ENCODE results near the gene ACSS1.

Gene ACSS1

DNA sequence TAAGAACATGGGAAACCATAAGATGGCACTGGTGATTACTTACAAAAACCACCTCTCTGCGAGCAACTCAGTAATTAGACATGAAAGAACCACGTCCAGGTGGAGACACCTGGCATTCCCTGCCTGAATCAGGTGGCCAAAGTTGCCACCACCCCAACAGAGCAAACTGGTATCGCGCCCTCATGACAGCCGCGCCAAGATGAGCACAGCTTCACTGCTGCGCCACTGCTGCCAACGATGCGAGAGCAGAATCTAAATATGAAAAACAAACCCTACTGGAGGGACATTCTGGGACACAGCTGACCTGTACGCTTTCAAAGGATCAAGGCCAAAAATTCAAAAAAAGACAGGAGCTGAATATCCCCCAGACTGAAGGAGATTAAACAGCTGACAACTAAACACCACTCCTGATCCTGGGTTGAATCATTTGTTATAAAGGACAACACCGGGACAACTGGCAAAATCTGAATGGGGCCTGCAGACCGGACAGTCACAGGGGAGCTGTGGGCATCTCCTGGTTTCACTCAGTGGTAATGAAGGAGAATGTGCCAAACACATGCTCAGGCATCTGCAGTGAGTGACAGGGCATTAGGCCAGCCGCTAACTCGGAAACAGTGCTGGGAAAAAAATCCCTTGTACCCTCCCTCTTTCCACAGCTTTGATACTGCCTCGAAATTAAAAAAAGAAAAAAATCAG lies 91.5 kb downstream of the ACSS1 start:
- H3K9ac ChIP-seq (ENCODE audit: low read depth, low read length) = no peak overlapping the region
- H3K27me3 ChIP-seq (ENCODE audit: control insufficient read depth, insufficient read depth, low read length) = no peaks in the 10 kb centered on the region
- H3K4me3 ChIP-seq (ENCODE audit: low read length) = no peak overlapping the region
- H3K4me1 ChIP-seq (ENCODE audit: control insufficient read depth, insufficient read depth, low read length) = no peaks in the 10 kb centered on the region
- H3K4me2 ChIP-seq (ENCODE audit: low read length) = no peak overlapping the region
- no peaks in the 10 kb centered on the region for H3K9me3 ChIP-seq (replicated peaks; ENCODE audit: low read length)
- peaks cover 59% of the 10 kb centered on the region for H3K36me3 ChIP-seq (ENCODE audit: insufficient read depth, low read length)

DNA sequence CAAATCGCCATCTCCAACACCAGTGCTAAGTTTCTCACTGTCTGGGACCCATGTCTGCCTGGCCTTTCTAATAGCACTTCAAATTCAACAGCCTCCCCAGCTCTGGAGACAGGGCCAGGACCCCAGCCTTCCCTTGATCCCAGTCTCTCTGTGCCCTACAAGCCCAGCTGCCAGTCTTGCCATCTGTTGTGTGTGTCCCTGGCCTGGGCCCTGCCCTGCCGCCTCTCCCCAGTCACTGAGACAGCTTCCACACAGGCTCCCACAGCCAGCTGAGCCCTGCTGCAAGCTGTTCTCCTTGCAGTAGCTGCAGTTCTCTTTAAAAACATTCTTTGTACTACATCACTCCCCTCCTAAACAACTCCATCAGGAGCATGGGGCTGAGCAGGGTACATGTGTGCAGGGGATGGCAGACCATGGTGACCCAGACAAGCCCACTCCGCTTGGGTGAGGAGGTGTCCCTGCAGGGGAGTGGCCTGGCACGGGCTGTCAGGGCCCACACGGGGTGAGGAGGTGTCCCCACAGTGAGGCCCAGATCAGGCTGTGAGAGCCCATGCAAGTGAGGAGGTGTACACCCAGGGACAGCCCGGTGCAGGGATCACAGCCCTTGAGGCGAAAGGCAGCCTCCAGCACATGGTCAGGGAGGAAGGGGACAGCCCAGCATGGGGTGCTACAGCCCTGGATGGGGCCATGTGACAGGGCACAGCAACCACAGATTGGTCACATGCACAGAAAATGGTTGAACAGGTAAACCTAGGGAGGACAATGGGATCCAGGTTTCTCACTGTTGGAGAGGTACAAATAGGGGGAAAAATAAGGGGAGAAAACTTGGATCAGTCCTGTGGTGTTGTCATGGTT lies 92.6 kb downstream of the ACSS1 start:
- no peak overlapping the region for H3K4me3 ChIP-seq (ENCODE audit: low read length)
- no peaks in the 10 kb centered on the region for H3K9me3 ChIP-seq (replicated peaks; ENCODE audit: low read length)
- H3K36me3 ChIP-seq (ENCODE audit: insufficient read depth, low read length) = peaks cover 63% of the 10 kb centered on the region
- H3K27me3 ChIP-seq (ENCODE audit: control insufficient read depth, insufficient read depth, low read length) = no peaks in the 10 kb centered on the region
- no peak overlapping the region for H3K9ac ChIP-seq (ENCODE audit: low read depth, low read length)
- H3K4me2 ChIP-seq (ENCODE audit: low read length) = no peak overlapping the region
- no peaks in the 10 kb centered on the region for H3K4me1 ChIP-seq (ENCODE audit: control insufficient read depth, insufficient read depth, low read length)

DNA sequence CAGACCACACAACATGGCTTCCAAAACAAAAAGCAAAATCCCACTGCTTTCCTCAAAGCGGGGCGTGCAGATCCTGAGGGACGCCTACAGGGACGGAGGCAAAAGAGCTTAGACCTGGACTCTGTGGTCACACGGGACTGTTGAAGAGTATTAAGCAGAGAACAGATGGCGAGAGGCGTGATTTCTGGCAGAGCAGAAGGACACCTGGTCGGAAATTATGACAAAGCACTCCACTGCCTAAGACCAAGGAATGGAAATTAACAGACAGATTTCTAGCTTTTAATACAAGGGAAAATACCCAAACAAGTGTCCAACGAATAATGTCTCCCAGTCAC lies 93.5 kb downstream of the ACSS1 start:
- no peaks in the 10 kb centered on the region for H3K27me3 ChIP-seq (ENCODE audit: control insufficient read depth, insufficient read depth, low read length)
- no peak overlapping the region for H3K4me2 ChIP-seq (ENCODE audit: low read length)
- no peak overlapping the region for H3K4me3 ChIP-seq (ENCODE audit: low read length)
- peaks cover 55% of the 10 kb centered on the region for H3K36me3 ChIP-seq (ENCODE audit: insufficient read depth, low read length)
- H3K4me1 ChIP-seq (ENCODE audit: control insufficient read depth, insufficient read depth, low read length) = no peaks in the 10 kb centered on the region
- H3K9ac ChIP-seq (ENCODE audit: low read depth, low read length) = no peak overlapping the region
- H3K9me3 ChIP-seq (replicated peaks; ENCODE audit: low read length) = no peaks in the 10 kb centered on the region

DNA sequence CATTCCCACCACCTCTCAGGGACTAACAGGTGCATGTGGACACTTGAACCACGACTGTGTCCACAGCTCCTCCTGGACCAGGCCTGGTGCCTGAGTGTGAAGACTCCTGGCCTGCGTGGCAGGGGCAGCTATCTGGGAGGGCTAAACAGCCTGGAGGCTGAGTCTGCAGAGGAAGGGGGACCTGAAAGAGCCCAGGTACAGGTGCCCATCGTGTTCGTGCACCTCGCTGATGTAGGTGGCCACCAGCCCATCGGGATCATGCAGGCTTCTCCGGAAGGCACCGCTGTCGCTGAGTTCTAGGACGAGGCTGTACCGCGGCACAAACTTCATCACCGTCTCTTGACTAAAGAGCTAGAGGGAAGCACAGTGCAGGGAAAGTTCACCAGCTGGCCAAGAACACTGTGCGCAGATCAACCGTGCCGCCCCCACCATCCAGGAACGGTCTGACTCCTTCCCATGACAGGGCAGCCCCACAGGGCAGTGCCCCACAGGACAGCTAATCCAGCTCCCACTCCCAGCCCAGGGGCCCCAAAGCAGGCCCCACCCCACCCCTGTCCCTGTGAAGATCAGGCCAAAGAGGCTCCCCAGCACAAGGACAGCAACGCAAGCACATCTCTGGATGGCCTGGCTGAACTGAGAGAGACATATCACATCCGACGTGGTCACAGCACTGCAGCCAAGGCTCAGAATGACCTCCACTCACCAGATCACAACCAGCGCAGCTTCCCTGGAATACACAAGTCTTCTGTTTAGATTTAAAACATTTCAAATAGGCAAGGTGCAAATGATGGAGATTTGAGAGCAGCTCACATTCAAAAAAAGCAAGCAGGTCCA lies 94.0 kb downstream of the ACSS1 start:
- H3K4me2 ChIP-seq (ENCODE audit: low read length) = no peak overlapping the region
- H3K4me3 ChIP-seq (ENCODE audit: low read length) = no peak overlapping the region
- H3K4me1 ChIP-seq (ENCODE audit: control insufficient read depth, insufficient read depth, low read length) = no peaks in the 10 kb centered on the region
- H3K9me3 ChIP-seq (replicated peaks; ENCODE audit: low read length) = no peaks in the 10 kb centered on the region
- H3K36me3 ChIP-seq (ENCODE audit: insufficient read depth, low read length) = peaks cover 51% of the 10 kb centered on the region
- H3K9ac ChIP-seq (ENCODE audit: low read depth, low read length) = no peak overlapping the region
- H3K27me3 ChIP-seq (ENCODE audit: control insufficient read depth, insufficient read depth, low read length) = no peaks in the 10 kb centered on the region

DNA sequence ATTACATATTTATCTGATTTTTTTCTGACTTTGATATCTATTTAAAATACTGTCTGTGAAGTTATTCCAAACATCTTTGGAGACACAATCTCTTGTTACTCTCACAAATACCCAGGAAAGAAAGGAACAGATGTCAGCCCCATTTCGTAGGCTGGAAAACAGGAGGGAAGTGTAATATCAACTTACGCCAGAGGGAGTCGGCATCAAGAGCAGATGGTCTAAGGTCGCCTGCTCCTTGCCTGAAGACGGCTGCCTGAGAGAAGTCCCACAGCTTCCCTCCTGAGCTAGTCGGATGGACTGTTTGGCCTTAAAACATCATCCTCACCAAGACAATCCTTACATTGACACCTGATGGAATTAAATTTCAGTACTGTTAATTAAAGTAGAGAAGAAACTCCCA lies 95.4 kb downstream of the ACSS1 start:
- no peak overlapping the region for H3K9ac ChIP-seq (ENCODE audit: low read depth, low read length)
- H3K4me2 ChIP-seq (ENCODE audit: low read length) = no peak overlapping the region
- no peak overlapping the region for H3K4me3 ChIP-seq (ENCODE audit: low read length)
- peaks cover 50% of the 10 kb centered on the region for H3K36me3 ChIP-seq (ENCODE audit: insufficient read depth, low read length)
- no peaks in the 10 kb centered on the region for H3K27me3 ChIP-seq (ENCODE audit: control insufficient read depth, insufficient read depth, low read length)
- H3K4me1 ChIP-seq (ENCODE audit: control insufficient read depth, insufficient read depth, low read length) = no peaks in the 10 kb centered on the region
- no peaks in the 10 kb centered on the region for H3K9me3 ChIP-seq (replicated peaks; ENCODE audit: low read length)

DNA sequence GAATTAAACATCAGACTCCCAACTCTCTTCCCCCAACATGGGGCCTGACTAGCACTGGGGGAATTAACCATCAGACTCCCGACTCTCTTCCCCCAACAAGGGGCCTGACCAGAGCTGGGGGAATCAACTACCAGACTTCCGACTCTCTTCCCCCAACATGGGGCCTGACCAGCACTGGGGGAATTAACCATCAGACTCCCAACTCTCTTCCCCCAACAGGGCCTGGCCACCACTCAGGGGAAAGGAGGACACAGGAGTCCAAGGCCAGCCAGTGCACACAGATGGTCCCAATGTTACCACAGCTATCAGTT lies 95.8 kb downstream of the ACSS1 start:
- Histone ChIP-seq H3K27me3 (ENCODE audit: control insufficient read depth, insufficient read depth, low read length) (no peaks in the 10 kb centered on the region), H3K36me3 (ENCODE audit: insufficient read depth, low read length) (peaks cover 48% of the 10 kb centered on the region), H3K9ac (ENCODE audit: low read depth, low read length) (no peak overlapping the region), H3K4me2 (ENCODE audit: low read length) (no peak overlapping the region), H3K9me3 (replicated peaks; ENCODE audit: low read length) (no peaks in the 10 kb centered on the region), H3K4me1 (ENCODE audit: control insufficient read depth, insufficient read depth, low read length) (no peaks in the 10 kb centered on the region), H3K4me3 (ENCODE audit: low read length) (no peak overlapping the region)

DNA sequence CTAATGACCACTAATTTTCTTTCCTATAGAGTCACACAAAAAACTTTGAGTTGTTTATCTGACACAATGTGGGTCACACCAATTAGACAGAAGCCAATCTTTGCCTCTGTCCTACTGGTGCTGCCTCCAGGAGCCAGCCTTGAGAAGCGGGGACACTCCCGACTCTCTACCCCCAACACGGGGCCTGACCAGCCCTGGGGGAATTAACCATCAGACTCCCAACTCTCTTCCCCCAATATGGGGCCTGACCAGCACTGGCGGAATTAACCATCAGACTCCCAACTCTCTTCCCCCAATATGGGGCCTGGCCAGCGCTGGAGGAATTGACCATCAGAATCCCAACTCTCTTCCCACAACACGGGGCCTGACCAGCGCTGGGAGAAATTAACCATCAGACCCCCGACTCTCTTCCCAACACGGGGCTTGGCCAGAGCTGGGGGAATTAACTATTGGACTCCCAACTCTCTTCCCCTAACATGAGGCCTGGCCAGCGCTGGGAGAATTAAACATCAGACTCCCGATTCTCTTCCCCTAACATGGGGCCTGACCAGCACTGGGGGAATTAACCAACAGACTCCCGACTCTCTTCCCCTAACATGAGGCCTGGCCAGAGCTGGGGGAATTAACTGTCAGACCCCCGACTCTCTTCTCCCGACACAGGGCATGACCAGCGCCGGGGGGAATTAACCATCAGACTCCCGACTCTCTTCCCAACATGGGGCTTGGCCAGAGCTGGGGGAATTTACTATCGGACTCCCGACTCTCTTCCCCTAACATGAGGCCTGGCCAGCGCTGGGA lies 96.4 kb downstream of the ACSS1 start:
- H3K9me3 ChIP-seq (replicated peaks; ENCODE audit: low read length) = no peaks in the 10 kb centered on the region
- no peak overlapping the region for H3K4me2 ChIP-seq (ENCODE audit: low read length)
- H3K36me3 ChIP-seq (ENCODE audit: insufficient read depth, low read length) = peaks cover 47% of the 10 kb centered on the region
- no peak overlapping the region for H3K9ac ChIP-seq (ENCODE audit: low read depth, low read length)
- H3K27me3 ChIP-seq (ENCODE audit: control insufficient read depth, insufficient read depth, low read length) = no peaks in the 10 kb centered on the region
- H3K4me1 ChIP-seq (ENCODE audit: control insufficient read depth, insufficient read depth, low read length) = no peaks in the 10 kb centered on the region
- H3K4me3 ChIP-seq (ENCODE audit: low read length) = no peak overlapping the region

DNA sequence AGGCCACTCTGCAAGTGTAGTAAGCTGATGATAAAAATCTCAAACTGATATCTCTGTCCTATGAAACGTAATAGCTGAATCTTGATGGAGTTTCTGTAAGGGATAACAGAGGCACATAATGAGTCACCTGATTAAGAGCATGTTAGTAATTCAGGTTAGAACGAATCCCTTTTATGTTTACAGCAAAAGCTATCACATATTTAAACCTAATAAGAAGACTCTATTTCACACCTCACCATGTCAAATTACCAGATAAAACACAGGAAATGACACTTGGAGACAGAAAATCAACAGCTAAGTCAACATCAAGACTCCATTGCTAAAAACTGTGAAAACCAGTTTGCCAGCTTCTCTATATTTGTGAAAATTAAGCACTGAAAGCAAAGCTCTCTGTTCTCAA lies 97.1 kb downstream of the ACSS1 start:
- Histone ChIP-seq H3K9ac (ENCODE audit: low read depth, low read length) (no peak overlapping the region), H3K36me3 (ENCODE audit: insufficient read depth, low read length) (peaks cover 47% of the 10 kb centered on the region), H3K27me3 (ENCODE audit: control insufficient read depth, insufficient read depth, low read length) (no peaks in the 10 kb centered on the region), H3K4me3 (ENCODE audit: low read length) (no peak overlapping the region), H3K4me2 (ENCODE audit: low read length) (no peak overlapping the region), H3K9me3 (replicated peaks; ENCODE audit: low read length) (no peaks in the 10 kb centered on the region), H3K4me1 (ENCODE audit: control insufficient read depth, insufficient read depth, low read length) (no peaks in the 10 kb centered on the region)

DNA sequence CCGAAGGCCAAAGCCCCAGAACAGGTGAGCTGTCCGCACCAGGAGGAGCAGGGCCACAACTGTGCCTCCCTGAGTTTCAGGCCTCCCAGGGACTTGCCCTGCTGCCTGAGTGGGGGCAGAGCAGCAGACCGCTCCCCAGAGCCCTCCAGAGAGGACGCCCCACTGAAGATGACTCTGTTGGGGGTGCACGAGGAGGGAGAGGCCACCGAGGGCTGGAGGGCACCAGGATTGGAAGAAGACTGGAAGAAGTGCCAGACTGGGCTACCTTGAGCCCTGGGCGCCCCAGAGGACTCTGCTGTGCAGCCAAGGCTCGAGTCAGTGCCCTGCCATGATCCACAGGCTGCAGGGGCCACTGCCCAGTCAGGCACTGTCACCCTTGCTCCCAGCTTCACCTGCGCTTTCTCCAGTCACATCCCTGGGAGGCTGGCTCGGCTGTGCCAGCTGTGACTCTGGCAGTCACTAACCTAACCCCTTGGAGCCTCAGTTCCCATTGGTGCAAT lies 97.6 kb downstream of the ACSS1 start:
- no peaks in the 10 kb centered on the region for H3K4me1 ChIP-seq (ENCODE audit: control insufficient read depth, insufficient read depth, low read length)

DNA sequence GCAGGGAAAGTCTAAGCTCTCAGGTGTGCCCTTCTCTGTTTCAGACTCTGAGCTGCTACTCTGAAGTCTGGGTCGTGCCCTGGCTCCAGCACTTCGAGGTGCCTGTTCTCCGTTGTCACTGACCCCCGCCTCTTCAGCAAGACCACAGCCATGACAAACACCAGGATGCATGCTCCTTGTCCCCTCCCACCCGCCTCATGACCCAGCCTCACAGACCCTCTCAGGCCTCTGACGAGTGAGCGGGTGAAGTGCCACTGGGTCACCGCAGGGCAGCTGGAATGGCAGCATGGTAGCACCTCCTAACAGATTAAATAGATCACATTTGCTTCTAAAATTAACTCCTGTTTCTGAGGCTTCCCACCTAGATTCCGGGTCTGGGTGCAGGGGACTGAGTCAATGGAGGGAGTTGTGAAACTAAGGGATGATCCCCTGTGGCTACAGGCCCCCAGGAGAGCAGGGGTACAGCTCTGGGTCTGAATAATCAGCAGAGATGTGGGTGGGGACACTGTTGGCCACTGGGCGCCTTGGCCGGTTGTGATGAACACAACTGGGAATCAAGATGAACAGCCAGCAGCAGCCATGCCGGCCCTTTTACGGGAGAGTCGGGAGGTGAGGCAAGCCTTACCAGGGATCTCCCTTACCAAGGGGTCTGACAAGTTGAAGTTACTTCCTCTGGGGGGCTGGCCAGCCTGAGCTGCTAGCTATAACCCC lies 98.2 kb downstream of the ACSS1 start:
- no peaks in the 10 kb centered on the region for H3K4me1 ChIP-seq (ENCODE audit: control insufficient read depth, insufficient read depth, low read length)
- no peaks in the 10 kb centered on the region for H3K27me3 ChIP-seq (ENCODE audit: control insufficient read depth, insufficient read depth, low read length)
- no peak overlapping the region for H3K9ac ChIP-seq (ENCODE audit: low read depth, low read length)
- no peaks in the 10 kb centered on the region for H3K9me3 ChIP-seq (replicated peaks; ENCODE audit: low read length)
- H3K4me2 ChIP-seq (ENCODE audit: low read length) = no peak overlapping the region
- H3K4me3 ChIP-seq (ENCODE audit: low read length) = no peak overlapping the region
- peaks cover 40% of the 10 kb centered on the region for H3K36me3 ChIP-seq (ENCODE audit: insufficient read depth, low read length)

More for the DNA sequence above, 97.6 kb downstream of the ACSS1 start:
- H3K36me3 ChIP-seq (ENCODE audit: insufficient read depth, low read length) = peaks cover 46% of the 10 kb centered on the region
- H3K4me2 ChIP-seq (ENCODE audit: low read length) = no peak overlapping the region
- no peak overlapping the region for H3K4me3 ChIP-seq (ENCODE audit: low read length)
- no peaks in the 10 kb centered on the region for H3K9me3 ChIP-seq (replicated peaks; ENCODE audit: low read length)
- H3K27me3 ChIP-seq (ENCODE audit: control insufficient read depth, insufficient read depth, low read length) = no peaks in the 10 kb centered on the region
- H3K9ac ChIP-seq (ENCODE audit: low read depth, low read length) = no peak overlapping the region

All from skeletal muscle satellite cell (primary cell).